GM12873 (cell line): ENCODE measurements around the gene CST1.

Source experiments
- TF ChIP-seq, protein P1 (sequence below): IDR thresholded peaks from 2 replicates; pipeline ENCODE4 v1.5.1; 2012; ENCODE audit warnings: low read depth, mild to moderate bottlenecking, moderate library complexity, low read length, control low read depth; ENCODE audit not compliant: insufficient read depth; ENCODE audit errors: missing control alignments

Gene CST1

GRCh38 chr20:23765578-23765977, 14.8 kb upstream of the CST1 start:
- TF ChIP-seq, protein P1, sequence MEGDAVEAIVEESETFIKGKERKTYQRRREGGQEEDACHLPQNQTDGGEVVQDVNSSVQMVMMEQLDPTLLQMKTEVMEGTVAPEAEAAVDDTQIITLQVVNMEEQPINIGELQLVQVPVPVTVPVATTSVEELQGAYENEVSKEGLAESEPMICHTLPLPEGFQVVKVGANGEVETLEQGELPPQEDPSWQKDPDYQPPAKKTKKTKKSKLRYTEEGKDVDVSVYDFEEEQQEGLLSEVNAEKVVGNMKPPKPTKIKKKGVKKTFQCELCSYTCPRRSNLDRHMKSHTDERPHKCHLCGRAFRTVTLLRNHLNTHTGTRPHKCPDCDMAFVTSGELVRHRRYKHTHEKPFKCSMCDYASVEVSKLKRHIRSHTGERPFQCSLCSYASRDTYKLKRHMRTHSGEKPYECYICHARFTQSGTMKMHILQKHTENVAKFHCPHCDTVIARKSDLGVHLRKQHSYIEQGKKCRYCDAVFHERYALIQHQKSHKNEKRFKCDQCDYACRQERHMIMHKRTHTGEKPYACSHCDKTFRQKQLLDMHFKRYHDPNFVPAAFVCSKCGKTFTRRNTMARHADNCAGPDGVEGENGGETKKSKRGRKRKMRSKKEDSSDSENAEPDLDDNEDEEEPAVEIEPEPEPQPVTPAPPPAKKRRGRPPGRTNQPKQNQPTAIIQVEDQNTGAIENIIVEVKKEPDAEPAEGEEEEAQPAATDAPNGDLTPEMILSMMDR, result no peak

GRCh38 chr20:23763345-23763744, 12.6 kb upstream of the CST1 start:
- TF ChIP-seq, protein P1, result no peak

DNA sequence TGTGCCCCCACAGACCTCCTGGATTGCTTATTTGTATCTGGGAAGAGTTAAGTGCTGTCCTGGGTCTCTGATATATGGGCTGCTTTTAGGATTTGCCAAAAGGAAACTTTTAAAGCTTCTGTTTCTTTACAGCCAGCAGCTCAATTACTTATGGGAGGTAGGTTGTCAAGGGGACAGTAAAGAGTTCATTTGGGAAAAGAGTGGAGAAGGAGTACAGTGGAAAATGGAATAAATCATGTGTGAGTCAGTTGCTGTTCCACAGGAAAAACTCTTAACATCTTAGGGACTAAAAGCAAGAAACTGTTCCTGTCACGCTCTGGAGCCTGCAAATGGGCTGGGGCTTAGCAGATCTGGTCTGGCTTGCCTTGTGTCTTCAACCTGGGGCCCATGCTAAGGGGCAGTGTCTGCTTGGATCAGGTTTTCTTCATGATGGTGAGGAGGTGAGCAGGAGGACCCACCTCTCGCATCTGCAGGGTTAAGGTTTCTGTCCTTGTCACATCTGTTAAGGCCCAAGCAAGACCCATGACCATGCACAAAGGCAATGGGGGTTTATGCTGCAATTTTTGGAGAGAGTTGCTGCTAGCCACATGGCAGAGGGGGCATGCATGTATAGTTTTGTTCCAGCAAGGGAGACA, 8.7 kb upstream of the CST1 start:
- TF ChIP-seq, protein P1, result no peak

DNA sequence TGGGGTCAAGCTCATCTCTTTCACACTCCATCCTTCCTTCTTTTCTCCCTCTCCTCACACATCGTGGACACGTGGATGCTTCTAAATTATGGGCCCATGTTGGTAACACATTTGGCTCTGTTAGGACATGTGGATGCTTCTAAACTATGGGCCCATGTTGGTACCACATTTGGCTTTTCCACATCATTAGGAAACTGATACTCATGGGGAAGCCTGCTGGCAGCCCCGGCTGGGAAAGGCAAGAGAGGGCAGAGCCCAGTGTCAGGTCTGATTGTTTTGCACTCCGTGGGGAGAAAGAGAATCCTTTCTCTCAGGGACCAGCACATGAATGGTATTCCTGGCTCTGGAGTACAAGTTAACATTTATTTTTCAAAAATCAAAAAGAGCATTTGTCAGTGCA, 4.0 kb upstream of the CST1 start:
- TF ChIP-seq, protein P1, result no peak

DNA sequence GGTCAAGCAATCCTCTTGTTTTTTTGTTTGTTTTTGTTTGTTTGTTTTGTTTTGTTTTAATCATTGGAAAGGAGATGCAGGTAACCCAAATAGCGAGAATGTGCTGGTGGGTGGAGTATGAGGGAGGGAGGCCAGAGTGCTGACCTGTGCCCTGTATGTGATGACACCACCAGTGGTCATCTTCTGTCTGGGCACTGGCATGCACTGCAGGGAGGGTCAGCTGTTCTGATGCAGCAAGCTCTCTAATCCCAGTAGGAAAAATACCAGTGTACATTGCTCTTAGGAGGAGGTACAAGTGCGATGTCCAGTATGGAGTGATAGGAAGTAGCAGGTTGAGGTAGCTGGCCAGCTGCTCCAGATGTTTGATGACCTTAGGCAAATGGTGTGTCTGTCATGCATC, 2.9 kb upstream of the CST1 start:
- TF ChIP-seq, protein P1, result no peak

DNA sequence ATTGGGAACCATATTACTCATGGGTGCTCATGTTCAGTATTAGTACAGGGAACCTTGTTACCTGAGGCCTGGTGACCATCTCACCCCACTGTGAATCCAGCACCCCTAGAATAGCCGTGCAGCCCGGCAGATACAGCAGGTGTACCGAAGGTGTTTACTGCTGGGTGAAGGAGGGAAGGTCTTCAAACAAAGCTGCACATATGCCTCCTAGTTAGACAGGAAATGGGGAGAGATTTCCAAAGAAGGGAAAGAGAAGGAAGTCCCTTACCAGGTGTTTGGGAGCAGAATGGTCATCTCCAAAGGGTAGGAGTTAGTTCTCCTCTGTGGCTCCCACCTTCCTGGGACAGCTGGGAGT, 2.4 kb upstream of the CST1 start:
- TF ChIP-seq, protein P1, result no peak

GRCh38 chr20:23752481-23753193, 1.9 kb upstream of the CST1 start:
- TF ChIP-seq, protein P1, result no peak
